ENCODE data around the gene NT5DC3.
"Not testable (repeated sequence)": the region's sequence is repeated elsewhere in the genome, so short reads cannot be mapped to it uniquely, and the experiment has no call there.

DNA sequence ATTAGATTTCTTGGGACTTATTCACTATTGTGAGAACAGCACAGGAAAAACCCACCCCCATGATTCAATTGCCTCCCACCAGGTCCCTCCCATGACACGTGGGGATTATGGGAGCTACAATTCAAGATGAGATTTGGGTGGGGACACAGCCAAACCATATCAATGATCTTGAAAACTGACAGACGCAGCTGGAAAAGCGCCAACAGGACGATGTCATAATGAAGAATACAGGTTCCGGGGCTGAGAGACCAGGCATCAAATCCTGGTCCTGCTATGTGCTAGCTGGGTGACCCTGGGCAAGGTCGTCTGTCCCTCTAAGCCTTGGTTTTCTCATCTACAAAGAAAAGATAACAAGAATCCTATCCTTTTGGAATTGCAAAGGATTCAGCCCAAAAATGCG is 31.4 kb downstream of the NT5DC3 start:
- TF ChIP-seq CTCF, POLR2A, POLR2AphosphoS5 (IDR thresholded peaks at IDR 0.05): not testable (repeated sequence)
